BJ (cell line): Measurements from ENCODE around the gene ATRIP. TPM values are rescaled to one million over a fixed set of nuclear protein-coding genes. Genes with fewer than 3 reads are reported as not detected.

Source experiments
- CTCF ChIA-PET: fragments of 350-600 bp; formaldehyde crosslinking; extraction: SDS; loops from one replicate; lab custom pipeline; 2021; ENCODE audit warnings: antibody characterized with exemption, inconsistent platforms; lab: Yijun Ruan, JAX
- POLR2A ChIA-PET: fragments of 300-600 bp; sonication (Branson Sonifier 250); formaldehyde crosslinking; extraction: SDS; loops from one replicate; lab custom pipeline; 2021; ENCODE audit warnings: antibody characterized with exemption; lab: Charles Lee
- DNase-seq: peaks from one replicate; pipeline ENCODE4 v3.0.0-alpha.2; 2011; ENCODE audit warnings: low read depth
- H3K27me3 ChIP-seq: 2 replicates; pipeline ENCODE4 v1.6.0; 2011; ENCODE audit warnings: low read length; ENCODE audit not compliant: control insufficient read depth, insufficient read depth
- H3K36me3 ChIP-seq: 2 replicates; pipeline ENCODE4 v1.5.1; 2011; ENCODE audit warnings: low read length; ENCODE audit not compliant: control insufficient read depth, insufficient read depth
- H3K4me3 ChIP-seq: 2 replicates; pipeline ENCODE4 v1.5.1; 2011; ENCODE audit warnings: low read depth, mild to moderate bottlenecking, control low read depth, low read length
- CTCF ChIP-seq: IDR thresholded peaks from 2 replicates; pipeline ENCODE4 v1.5.1; 2011; ENCODE audit warnings: low read depth, mild to moderate bottlenecking, control low read depth, inconsistent platforms, low read length, moderate library complexity; ENCODE audit not compliant: insufficient read depth
- polyA plus RNA-seq: library from polyadenylated mRNA; depleted of rRNA; stranded (reverse); fragments of >200 nt; gene quantifications from 2 replicates; pipeline ENCODE4 v1.2.3, GENCODE V29; 2011

The ATRIP gene
- polyA plus RNA-seq, 1 experiment, result 7.9 TPM

DNA sequence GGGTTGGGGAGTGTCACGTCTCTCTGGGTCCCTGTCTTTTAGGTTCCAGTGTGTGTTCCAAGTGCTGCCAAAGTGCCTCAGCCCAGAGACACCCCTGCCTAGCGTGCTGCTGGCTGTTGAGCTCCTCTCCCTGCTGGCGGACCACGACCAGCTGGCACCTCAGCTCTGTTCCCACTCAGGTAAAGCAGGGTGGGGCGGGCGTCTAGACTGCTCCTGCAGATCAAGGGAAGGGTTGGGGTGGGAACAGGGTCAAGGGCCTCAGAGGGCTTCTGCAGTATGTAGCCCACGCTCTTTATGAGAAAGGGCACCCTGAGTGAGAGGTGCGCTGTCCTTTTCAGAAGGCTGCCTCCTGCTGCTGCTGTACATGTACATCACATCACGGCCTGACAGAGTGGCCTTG is 17.2 kb downstream of the ATRIP start:
- POLR2A ChIA-PET, result interaction anchor here (0.6 kb wide), 1 partner anchor 83 kb away, joined by 4 read pairs; no protein-coding TSS in a partner anchor

DNA sequence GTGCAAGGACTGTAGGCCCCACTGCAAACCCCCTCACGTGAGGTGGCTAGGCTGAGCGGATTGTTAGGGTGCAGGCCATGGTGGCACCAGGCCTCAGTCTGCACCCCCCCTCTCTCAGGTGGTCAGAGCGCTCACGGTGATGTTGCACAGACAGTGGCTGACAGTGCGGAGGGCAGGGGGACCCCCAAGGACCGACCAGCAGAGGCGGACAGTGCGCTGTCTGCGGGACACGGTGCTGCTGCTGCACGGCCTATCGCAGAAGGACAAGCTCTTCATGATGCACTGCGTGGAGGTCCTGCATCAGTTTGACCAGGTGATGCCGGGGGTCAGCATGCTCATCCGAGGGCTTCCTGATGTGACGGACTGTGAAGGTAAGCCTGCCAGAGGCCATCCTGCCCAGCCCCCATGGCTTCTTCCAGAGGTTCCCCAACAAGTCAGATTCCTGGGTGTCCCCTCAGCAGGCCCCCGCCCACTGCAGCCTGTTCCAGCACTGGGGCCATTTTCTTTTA is 18.2 kb downstream of the ATRIP start:
- Histone ChIP-seq H3K36me3 (peaks cover 44% of the 10 kb centered on the region), H3K4me3 (no peak overlapping the region), H3K27me3 (no peaks in the 10 kb centered on the region)
- DNase-seq, result no peak
- no peak for TF ChIP-seq CTCF
- ChIA-PET POLR2A (no interaction called here), CTCF (interaction anchor here (0.9 to 4.2 kb wide), 8 partner anchors 9 to 192 kb away, joined by 3 to 25 read pairs (median 5); no protein-coding TSS in a partner anchor)

More for the DNA sequence above, 17.2 kb downstream of the ATRIP start:
- H3K4me3 ChIP-seq, result no peak overlapping the region
- no peaks in the 10 kb centered on the region for H3K27me3 ChIP-seq
- no peak for DNase-seq
- peaks cover 38% of the 10 kb centered on the region for H3K36me3 ChIP-seq
- no peak for TF ChIP-seq CTCF
- CTCF ChIA-PET, result interaction anchor here (0.6 to 4.2 kb wide), 7 partner anchors 9 to 193 kb away, joined by 3 to 25 read pairs (median 5); no protein-coding TSS in a partner anchor

DNA sequence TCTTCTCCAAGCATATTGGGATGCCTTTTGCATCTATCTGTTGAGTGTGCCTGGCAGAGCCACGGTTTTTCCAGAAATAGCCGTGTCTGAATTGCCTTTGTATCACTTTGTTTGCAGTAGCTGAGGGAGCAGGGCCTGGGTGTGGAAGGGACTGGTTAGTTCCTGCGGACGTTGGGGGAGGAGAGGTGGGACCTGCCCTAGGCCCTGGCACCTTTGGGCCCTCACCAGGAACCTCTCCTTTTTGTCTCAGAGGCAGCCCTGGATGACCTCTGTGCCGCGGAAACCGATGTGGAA is 18.6 kb downstream of the ATRIP start:
- ChIA-PET CTCF (interaction anchor here (1.7 to 4.2 kb wide), 4 partner anchors 11 to 93 kb away, joined by 3 to 25 read pairs (median 6); no protein-coding TSS in a partner anchor), POLR2A (no interaction called here)
- no peak for TF ChIP-seq CTCF
- Histone ChIP-seq H3K36me3 (peaks cover 43% of the 10 kb centered on the region), H3K27me3 (no peaks in the 10 kb centered on the region), H3K4me3 (no peak overlapping the region)
- DNase-seq, result no peak

- DNase-seq, result peak; percentile 99
- CTCF ChIA-PET, result interaction anchor here (0.8 to 4.2 kb wide), 5 partner anchors 11 to 218 kb away, joined by 3 to 25 read pairs (median 5); no protein-coding TSS in a partner anchor
- TF ChIP-seq CTCF, result peak; percentile 78
- peaks cover 41% of the 10 kb centered on the region for H3K36me3 ChIP-seq
- no peaks in the 10 kb centered on the region for H3K27me3 ChIP-seq
- H3K4me3 ChIP-seq, result peak overlapping the region; percentile 49
- POLR2A ChIA-PET, result no interaction called here
Measured at GRCh38 chr3:48465531-48466378, 19.2 kb downstream of the ATRIP start.
